Mesothelial cell of epicardium (in vitro differentiated cells): Measurements from ENCODE around the gene PFKP. TPM values are rescaled to one million over a fixed set of nuclear protein-coding genes. Genes with fewer than 3 reads are reported as not detected.

ENCODE experiments used
- DNase-seq, 2 experiments: peaks; one replicate each; pipeline ENCODE4 v3.0.0; 2021; ENCODE audit warnings: low spot score in 2 of 2; ENCODE audit not compliant: unreplicated experiment in 2 of 2
- H3K27ac Mint-ChIP-seq: 2 replicates; pipeline ENCODE4 v1.8.0; 2021; ENCODE audit warnings: mixed read lengths
- H3K27me3 Mint-ChIP-seq: 2 replicates; pipeline ENCODE4 v1.8.0; 2021; ENCODE audit warnings: low read depth, mixed read lengths
- H3K36me3 Mint-ChIP-seq: 2 replicates; pipeline ENCODE4 v1.8.0; 2021; ENCODE audit warnings: mixed read lengths
- H3K4me1 Mint-ChIP-seq: 2 replicates; pipeline ENCODE4 v1.8.0; 2021; ENCODE audit warnings: mixed read lengths
- H3K4me3 Mint-ChIP-seq: 2 replicates; pipeline ENCODE4 v1.8.0; 2021; ENCODE audit warnings: mild to moderate bottlenecking, moderate library complexity, mixed read lengths
- H3K9me3 Mint-ChIP-seq: 2 replicates; pipeline ENCODE4 v1.8.0; 2021; ENCODE audit warnings: mixed read lengths
- total RNA-seq: library from RNA; stranded (reverse); gene quantifications from 3 replicates; pipeline ENCODE4 v1.2.1, GENCODE V29; 2021
- TF ChIP-seq, protein P1 (sequence below): fragments of 200-600 bp; sonication (generic); IDR thresholded peaks from one replicate; pipeline ENCODE4 v1.5.0; 2021; ENCODE audit warnings: antibody characterized with exemption; ENCODE audit not compliant: unreplicated experiment

PFKP gene
- total RNA-seq, 1 donor from 2014 or later = 35.3 TPM

DNA sequence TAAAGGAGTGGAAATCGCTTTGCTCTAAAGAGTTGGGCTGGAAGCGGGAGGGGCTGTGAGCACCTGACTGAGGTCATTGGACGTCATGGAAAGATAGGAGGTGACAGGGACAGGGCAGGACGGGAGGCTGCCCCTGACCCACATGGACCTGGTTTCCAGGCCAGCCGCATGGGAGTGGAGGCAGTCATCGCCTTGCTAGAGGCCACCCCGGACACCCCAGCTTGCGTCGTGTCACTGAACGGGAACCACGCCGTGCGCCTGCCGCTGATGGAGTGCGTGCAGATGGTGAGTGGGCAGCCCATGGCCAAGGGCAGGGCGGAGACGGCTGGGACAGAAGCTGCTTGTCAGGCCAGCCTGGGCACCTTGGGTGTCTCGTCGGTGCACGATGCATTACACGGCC is 41.8 kb downstream of the PFKP start:
- Mint-ChIP-seq H3K4me3 (no peak overlapping the region), H3K27me3 (no peaks in the 10 kb centered on the region), H3K36me3 (peaks cover 14% of the 10 kb centered on the region), H3K9me3 (no peaks in the 10 kb centered on the region), H3K27ac (no peak overlapping the region), H3K4me1 (no peaks in the 10 kb centered on the region)
- TF ChIP-seq, protein P1, sequence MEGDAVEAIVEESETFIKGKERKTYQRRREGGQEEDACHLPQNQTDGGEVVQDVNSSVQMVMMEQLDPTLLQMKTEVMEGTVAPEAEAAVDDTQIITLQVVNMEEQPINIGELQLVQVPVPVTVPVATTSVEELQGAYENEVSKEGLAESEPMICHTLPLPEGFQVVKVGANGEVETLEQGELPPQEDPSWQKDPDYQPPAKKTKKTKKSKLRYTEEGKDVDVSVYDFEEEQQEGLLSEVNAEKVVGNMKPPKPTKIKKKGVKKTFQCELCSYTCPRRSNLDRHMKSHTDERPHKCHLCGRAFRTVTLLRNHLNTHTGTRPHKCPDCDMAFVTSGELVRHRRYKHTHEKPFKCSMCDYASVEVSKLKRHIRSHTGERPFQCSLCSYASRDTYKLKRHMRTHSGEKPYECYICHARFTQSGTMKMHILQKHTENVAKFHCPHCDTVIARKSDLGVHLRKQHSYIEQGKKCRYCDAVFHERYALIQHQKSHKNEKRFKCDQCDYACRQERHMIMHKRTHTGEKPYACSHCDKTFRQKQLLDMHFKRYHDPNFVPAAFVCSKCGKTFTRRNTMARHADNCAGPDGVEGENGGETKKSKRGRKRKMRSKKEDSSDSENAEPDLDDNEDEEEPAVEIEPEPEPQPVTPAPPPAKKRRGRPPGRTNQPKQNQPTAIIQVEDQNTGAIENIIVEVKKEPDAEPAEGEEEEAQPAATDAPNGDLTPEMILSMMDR = no peak
- DNase-seq = no peak

- TF ChIP-seq, protein P1 = no peak
- no peaks in the 10 kb centered on the region for H3K4me1 Mint-ChIP-seq
These were observed 42.3 kb downstream of the PFKP start for GRCh38 chr10:3109633-3110032.

DNA sequence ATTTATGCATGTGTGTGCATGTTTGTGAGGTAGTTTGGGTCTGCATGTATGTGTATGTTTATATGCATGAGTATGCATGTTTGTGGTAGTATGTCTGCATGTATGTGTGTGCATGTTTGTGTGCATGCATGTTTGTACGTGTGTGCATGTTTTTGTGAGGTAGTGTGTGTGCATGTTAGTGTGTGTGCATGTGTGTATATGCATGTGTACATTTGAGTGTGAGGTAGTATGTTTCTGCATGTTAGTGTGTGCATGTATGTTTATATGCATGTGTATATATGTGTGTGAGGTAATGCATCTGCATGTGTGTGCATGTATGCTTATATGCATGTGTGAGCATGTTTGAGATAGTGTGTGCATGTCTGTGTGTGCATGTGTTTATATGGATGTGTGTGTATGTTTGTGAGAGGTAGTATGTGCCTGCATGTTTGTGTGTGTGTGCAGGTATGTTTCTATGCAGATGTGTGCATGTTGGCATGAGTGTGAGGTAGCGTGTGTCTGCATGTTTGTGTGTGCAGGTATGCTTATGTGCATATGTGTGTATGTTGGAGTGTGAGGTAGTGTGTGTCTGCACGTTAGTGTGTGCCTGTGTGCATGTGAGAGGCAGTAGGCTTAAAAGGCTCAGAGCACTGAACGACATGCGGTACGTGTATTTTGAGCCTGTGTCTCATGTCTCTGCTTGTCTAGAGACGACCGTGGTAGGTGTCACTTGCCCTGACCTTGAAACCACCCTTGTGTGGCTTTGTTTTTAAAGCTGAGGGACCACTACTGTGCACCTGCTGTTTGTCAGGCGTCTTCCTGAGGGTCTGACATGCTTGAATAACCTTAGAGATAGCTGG is 43.7 kb downstream of the PFKP start:
- no peak overlapping the region for H3K4me3 Mint-ChIP-seq
- H3K36me3 Mint-ChIP-seq = peaks cover 15% of the 10 kb centered on the region
- H3K27ac Mint-ChIP-seq = no peak overlapping the region
- DNase-seq = no peak
- no peaks in the 10 kb centered on the region for H3K27me3 Mint-ChIP-seq
- TF ChIP-seq, protein P1 = no peak
- no peaks in the 10 kb centered on the region for H3K4me1 Mint-ChIP-seq
- H3K9me3 Mint-ChIP-seq = no peaks in the 10 kb centered on the region

More at GRCh38 chr10:3109633-3110032, 42.3 kb downstream of the PFKP start:
- Mint-ChIP-seq H3K27ac (no peak overlapping the region), H3K27me3 (no peaks in the 10 kb centered on the region), H3K9me3 (no peaks in the 10 kb centered on the region), H3K4me3 (no peak overlapping the region), H3K36me3 (peaks cover 11% of the 10 kb centered on the region)
- DNase-seq = no peak

DNA sequence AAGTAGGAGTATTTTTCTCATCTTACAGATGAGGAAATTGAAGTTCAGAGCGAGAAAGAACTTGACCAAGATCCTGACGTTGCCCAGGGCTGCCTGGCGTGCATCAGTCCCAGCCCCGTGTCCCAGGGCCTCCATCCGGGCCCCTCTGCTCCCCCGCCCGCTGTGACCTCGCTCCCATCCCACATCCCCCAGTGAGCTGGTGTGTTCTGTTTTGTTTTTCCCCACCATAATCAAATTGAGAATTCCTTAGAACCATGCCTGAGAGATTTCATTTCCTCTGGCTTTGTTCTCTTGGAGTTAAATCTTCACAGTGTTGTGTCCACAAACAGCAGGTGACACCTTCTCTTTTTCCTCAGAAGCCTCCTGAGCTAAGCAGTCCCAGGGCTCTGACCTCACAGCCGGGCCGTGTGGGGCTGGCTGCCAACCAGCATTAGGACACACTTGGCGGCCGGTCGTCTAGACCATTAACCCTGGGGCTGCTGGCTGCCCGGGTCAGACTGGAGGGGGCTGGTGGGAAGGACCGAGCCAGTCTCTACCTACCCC is 44.3 kb downstream of the PFKP start:
- no peak for DNase-seq
- no peaks in the 10 kb centered on the region for H3K9me3 Mint-ChIP-seq
- H3K36me3 Mint-ChIP-seq = peaks cover 22% of the 10 kb centered on the region
- H3K4me3 Mint-ChIP-seq = no peak overlapping the region
- TF ChIP-seq, protein P1 = no peak
- no peaks in the 10 kb centered on the region for H3K27me3 Mint-ChIP-seq
- no peaks in the 10 kb centered on the region for H3K4me1 Mint-ChIP-seq
- no peak overlapping the region for H3K27ac Mint-ChIP-seq

DNA sequence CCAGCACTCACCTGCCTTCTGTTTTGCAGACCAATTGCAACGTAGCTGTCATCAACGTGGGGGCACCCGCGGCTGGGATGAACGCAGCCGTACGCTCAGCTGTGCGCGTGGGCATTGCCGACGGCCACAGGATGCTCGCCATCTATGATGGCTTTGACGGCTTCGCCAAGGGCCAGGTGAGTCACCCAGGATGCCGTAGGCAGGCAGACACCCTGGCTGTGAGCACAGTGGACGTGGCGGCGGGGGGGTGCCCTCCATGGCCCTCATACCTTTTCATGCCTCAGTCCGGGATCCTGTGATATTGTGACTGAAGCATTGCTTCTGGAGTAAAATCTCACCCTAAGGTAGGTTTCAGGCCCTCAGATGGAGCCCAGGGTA is 46.0 kb downstream of the PFKP start:
- no peak overlapping the region for H3K27ac Mint-ChIP-seq
- no peaks in the 10 kb centered on the region for H3K9me3 Mint-ChIP-seq
- H3K27me3 Mint-ChIP-seq = no peaks in the 10 kb centered on the region
- H3K4me3 Mint-ChIP-seq = no peak overlapping the region
- no peak for DNase-seq
- H3K4me1 Mint-ChIP-seq = no peaks in the 10 kb centered on the region
- TF ChIP-seq, protein P1 = no peak
- peaks cover 27% of the 10 kb centered on the region for H3K36me3 Mint-ChIP-seq
